Central memory CD4-positive, alpha-beta T cell (primary cell): ENCODE data around the gene FHAD1.

Source experiments
- DNase-seq: peaks from one replicate; pipeline ENCODE4 v3.0.0; 2022
- total RNA-seq, 3 experiments: gene quantifications; one replicate each; lab custom pipeline; 2026; lab: John Stamatoyannopoulos, UW

The FHAD1 gene
- total RNA-seq = 0 to 0.25 (median 0) reads per million in 3 experiments

- no peak for DNase-seq
Measured at GRCh38 chr1:15246960-15247614, at the start of gene FHAD1. TSS of gene FHAD1 (plus strand) at chr1:15247223. CDS start at chr1:15251785, 4,562 bp downstream.

GRCh38 chr1:15197591-15198447, 49.2 kb upstream of the FHAD1 start:
- no peak for DNase-seq

- no peak for DNase-seq
Measured at GRCh38 chr1:15198684-15199083, 48.3 kb upstream of the FHAD1 start.

- DNase-seq = no peak
Measured at GRCh38 chr1:15201221-15201620, 45.8 kb upstream of the FHAD1 start.

DNA sequence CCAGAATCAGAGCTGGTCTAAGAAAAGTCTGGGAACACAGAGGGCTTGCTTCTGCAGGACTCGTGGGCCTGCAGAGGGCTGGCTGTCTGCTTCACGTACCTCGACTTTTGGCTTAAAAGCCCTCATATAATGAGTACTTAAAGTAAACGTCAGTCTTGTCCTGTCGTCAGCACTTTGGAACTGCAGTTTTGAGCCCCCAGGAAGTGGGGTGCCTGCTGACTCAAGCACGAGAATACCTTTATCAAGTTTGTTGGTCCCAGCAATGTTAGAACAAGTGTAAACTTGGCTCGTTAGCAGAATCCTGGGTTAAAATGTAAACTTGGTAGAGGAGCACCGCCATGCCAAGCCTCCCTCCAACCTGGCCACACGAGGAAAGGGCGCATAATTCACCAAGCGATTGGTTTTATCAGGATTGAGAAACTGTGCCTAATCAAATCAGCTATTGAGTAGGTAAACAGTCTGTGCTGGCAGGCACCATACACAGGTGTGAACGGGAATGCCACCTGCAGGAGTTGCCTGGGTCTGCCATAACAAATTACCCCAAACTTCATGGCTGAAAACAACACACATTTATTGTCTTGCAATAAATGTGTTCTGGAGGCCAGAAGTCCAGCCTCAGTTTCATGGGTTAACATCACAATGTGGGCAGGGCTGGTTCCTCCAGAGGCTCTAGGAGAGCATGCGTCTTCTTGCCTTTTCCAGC, 45.0 kb upstream of the FHAD1 start:
- no peak for DNase-seq

- DNase-seq = no peak
Measured at GRCh38 chr1:15204931-15205330, 42.1 kb upstream of the FHAD1 start.

DNA sequence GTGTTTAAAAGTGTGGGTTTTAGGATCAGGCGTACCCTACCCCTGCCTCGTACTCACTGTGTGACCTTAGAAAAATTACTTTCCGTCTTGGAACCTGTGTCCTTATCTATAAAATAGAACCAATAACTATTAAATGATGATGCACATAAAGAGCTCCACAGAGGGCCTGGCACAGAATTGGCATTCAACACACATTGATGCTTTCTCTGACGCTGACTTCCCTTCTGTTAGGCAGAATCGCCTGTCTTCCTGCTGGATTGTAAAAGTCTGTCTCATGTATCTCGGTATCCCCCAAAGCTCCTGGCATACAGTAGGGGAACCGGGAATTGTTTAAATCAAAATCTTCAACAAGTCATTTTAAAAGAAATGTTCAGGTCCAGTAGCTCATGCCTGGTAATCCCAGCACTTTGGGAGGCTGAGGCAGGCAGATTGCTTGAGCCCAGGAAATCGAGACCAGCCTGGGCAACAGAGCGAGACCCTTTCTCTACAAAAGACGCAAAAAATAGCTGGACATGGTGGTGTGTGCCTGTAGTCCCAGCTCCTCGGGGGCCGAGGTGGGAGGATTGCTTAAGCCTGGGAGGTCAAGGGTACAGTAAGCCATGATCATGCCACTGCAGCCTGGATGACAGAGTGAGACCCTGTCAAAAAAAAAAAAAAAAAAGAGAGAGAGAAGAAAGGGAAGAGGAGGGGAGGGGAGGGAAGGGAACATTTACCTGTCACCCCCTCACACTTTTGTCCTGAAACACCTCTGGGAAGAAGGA, 41.3 kb upstream of the FHAD1 start:
- no peak for DNase-seq

DNA sequence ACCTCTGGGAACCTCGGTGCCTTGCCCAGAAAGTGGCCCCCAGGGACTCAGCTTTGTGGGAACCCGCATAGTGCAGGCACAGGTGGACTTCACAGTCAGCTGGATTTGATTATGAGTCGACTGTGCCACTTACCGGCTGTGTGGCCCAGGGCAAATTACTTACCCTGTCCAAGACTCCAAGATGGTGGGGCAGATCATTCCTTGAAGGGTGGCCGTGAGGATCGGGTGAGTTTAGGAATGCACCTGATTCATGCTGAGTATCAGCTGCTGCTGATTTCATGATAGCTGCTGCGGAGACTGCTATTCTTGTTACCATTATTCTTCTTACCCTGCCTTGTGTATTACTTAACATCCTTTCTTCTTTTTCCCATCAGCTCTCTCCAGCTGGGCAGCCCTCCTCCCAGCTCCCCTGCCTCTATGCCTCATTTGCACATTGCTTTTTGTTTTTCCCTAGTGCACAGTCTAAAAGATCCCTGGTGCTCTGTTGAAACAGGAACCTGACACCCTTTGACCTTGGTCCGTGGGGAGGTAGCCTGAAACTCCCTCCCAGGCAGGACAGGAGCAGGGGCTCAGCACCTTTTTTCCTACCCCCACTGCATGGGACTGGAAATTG, 40.5 kb upstream of the FHAD1 start:
- DNase-seq = no peak

DNA sequence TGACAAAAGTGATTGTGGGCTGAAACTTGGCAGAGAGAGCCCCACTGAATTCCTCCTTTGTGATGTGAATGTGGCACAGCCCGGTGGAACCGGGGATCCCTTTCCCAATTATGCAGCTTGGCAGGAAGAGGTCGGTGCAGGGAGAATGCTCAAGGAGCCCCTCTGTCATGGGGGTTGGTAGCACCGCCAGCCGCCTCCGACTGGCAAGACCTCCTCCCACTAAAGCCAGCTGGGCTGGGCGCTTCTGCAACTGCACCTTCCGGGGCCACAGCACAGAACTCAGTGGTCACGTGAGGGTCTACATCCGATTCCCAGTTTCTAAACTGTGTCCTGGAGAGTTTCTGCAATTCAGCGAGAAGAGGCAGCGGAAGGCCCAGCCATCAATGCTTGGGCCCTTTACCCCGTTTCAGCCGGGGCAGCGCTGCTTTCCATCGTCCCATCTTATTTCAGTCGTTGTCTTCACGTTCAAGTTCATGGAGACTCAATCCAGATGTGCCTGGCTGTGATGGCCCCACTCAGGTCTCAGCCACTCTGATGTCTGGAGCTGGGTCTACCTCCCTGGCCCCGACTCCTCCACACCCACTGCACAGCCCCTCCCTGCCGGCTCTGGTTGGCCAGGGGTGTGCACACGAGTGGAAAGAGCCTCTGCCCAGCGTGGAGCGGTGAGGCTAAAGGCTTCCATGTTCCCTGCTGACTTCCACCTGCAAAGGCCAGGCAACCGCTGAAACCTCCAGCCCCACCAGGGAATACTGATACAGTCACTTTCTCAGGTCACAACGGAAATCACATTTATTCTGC, 39.8 kb upstream of the FHAD1 start:
- no peak for DNase-seq

DNA sequence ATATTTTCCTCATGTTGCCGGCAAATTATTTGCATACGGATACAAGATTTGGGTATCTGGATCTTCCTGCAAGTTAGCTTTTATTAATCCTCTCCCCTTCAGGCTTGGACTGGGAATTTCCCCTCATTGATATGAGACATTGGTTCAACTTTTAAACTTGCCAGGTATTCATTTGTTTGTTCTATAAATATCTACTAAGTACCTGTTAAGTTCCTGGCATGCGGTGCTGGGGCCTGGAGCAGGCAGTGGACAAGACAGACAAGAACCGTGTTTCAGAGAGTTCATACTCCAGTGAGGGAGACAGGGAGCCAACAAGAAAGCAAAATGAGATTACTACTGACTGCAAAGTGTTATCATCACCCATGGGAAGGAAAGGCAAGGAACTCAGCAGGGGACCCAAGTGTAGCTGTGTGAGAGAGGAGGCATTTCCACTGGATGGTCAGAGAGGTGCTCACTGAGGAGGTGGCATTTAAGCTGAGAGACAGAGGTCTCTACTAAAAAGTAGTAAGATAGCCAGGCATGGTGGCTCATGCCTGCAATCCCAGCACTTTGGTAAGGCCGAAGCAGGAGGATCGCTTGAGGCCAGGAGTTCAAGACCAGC, 39.1 kb upstream of the FHAD1 start:
- no peak for DNase-seq

DNA sequence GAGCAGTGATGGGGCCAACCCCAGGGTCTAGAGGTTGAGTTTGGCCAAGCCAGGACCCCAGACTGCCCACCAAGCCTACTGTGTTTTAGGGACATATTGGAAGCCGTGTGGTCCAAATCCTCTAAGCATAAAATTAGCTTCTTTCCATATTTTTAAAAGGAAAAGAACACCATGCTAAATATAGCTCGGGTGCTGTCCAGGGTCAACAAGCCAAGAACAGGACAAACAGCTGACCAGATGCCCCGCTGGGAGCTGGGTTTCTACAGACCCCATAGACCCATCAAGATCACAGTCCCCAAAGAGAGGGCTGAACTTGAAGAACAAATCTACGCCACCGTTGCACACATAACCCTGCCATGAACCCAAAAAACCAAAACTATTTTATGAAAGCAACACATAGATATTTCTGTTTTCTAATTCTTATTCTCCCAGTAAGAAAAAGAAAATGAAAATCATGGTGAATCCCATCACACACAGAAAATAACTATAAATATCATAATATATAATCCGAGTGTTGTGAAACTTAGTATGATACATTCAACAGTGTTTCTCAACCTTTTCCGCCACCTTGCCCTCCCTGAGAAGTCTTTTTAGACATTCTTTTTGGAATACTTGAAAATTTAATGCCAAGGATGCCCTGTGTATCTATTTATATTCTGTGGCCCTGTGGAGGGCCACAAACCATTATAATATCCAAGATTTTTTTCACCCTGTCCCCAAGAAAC, 36.2 kb upstream of the FHAD1 start:
- no peak for DNase-seq

DNA sequence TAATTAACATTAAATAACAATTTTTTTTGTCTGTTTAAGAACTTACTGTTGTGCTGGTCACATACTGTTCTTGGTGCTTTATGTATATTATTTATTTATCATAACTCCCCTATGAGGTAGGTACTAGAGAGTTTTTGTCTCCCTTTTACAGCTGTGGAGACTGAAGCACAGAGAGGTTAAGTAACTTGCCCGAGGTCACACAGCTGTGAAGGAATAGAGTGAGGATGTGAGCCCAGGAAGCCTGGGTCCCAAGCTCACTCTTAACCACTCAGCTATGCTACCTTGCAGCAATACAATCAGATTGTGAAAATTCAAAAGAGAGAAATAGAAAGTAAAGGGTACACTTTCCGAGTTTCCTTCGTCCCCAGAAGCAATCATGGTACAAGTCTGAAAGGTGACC, 35.6 kb upstream of the FHAD1 start:
- DNase-seq = no peak

GRCh38 chr1:15212216-15212953, 34.6 kb upstream of the FHAD1 start:
- DNase-seq = no peak

DNA sequence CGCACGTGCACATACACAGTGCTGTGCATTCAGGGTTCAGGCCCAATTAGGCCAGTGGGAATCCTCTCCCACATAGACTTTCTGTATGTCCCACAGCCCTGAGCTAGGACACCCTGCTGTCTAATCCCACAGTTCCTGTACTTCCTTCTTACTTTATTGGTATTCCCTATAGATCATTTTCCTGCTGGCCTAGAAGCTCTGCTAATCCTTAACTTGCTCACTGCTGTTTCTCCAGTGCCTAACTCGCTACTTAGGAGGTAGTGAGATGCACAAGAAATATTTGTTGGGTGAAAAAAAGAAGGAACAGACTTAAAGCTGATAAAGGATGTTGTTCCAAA, 34.1 kb upstream of the FHAD1 start:
- no peak for DNase-seq

DNA sequence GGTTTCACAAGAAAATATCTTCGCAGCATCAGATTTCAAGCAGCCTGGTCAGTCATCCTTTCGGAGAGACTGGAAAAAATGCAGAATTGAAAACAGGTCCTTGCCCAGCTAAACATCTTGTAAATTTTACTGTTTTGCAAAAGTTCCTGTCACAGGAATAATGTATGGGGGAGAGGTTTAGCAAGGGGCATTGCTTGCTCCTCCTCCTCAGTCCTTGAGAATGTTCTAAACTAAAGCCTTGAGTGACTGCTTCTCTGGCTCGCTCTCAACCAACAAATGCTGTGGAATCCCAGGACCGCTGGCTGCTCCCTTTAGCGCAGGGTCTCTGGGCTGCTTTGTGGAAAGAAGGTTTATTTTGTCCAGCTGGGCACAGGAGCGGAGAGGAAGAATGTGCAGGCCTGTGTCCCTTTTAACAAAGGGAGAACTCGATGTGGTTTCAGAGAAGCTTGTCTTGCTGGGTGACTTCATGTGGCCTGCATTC, 33.6 kb upstream of the FHAD1 start:
- no peak for DNase-seq

GRCh38 chr1:15214527-15214926, 32.5 kb upstream of the FHAD1 start:
- DNase-seq = no peak

GRCh38 chr1:15215116-15215515, 31.9 kb upstream of the FHAD1 start:
- DNase-seq = no peak

- DNase-seq = no peak
Measured at GRCh38 chr1:15217654-15218053, 29.4 kb upstream of the FHAD1 start.
